Osteoblast (primary cell): ENCODE measurements around the gene PI4KB. TPM values are rescaled to one million over a fixed set of nuclear protein-coding genes. Genes with fewer than 3 reads are reported as not detected.

Experiments used
- DNase-seq: peaks from one replicate; pipeline ENCODE4 v3.0.0; 2011; ENCODE audit warnings: low spot score, mixed read lengths; ENCODE audit not compliant: insufficient read length; ENCODE audit errors: missing footprints
- H2AFZ ChIP-seq: 2 replicates; pipeline ENCODE4 v1.6.0; 2011; ENCODE audit warnings: mild to moderate bottlenecking, low read length
- H3K27ac ChIP-seq: 2 replicates; pipeline ENCODE4 v1.5.1; 2011; ENCODE audit warnings: mild to moderate bottlenecking, low read depth, low read length, moderate library complexity
- H3K27me3 ChIP-seq: 2 replicates; pipeline ENCODE4 v1.6.0; 2012; ENCODE audit warnings: mild to moderate bottlenecking, control low read depth, inconsistent platforms, low read length, moderate library complexity; ENCODE audit not compliant: insufficient read depth
- H3K36me3 ChIP-seq: 2 replicates; pipeline ENCODE4 v1.5.1; 2011; ENCODE audit warnings: mild to moderate bottlenecking, low read length, control low read depth, moderate library complexity; ENCODE audit not compliant: insufficient read depth
- H3K4me1 ChIP-seq: 2 replicates; pipeline ENCODE4 v1.5.1; 2011; ENCODE audit warnings: mild to moderate bottlenecking, low read length, control low read depth, moderate library complexity; ENCODE audit not compliant: insufficient read depth
- H3K4me2 ChIP-seq: 2 replicates; pipeline ENCODE4 v1.6.0; 2011; ENCODE audit warnings: mild to moderate bottlenecking, low read length; ENCODE audit not compliant: insufficient read depth
- H3K4me3 ChIP-seq: fragments of 200-600 bp; sonication (generic); 3 replicates; pipeline ENCODE4 v1.5.1; 2012; ENCODE audit warnings: mild to moderate bottlenecking, low read length, inconsistent platforms; ENCODE audit not compliant: insufficient read depth
- H3K79me2 ChIP-seq: 2 replicates; pipeline ENCODE4 v1.6.0; 2012; ENCODE audit warnings: mild to moderate bottlenecking, low read length, control low read depth, inconsistent platforms; ENCODE audit not compliant: insufficient read depth
- H3K9me3 ChIP-seq: 2 replicates; pipeline ENCODE4 v1.5.1; 2011; ENCODE audit warnings: low read depth, low read length, control low read depth
- H4K20me1 ChIP-seq: 2 replicates; pipeline ENCODE4 v1.6.0; 2012; ENCODE audit warnings: mild to moderate bottlenecking, low read length, control low read depth; ENCODE audit not compliant: insufficient read depth
- CTCF ChIP-seq: IDR thresholded peaks from 2 replicates; pipeline ENCODE4 v1.5.1; 2011; ENCODE audit warnings: mild to moderate bottlenecking, low read depth, low read length, moderate library complexity; ENCODE audit errors: extremely low read depth
- total RNA-seq: library from RNA; depleted of rRNA; stranded (reverse); fragments of >200 nt; gene quantifications from 2 replicates; pipeline ENCODE4 v1.2.3, GENCODE V29; 2012

The PI4KB gene
- total RNA-seq, 1 donor, result 43.8 TPM

- Histone ChIP-seq H4K20me1 (no peaks in the 10 kb centered on the region), H2AFZ (no peak overlapping the region), H3K27ac (no peak overlapping the region), H3K4me1 (peaks cover 24% of the 10 kb centered on the region), H3K79me2 (peaks cover 15% of the 10 kb centered on the region), H3K4me3 (no peak overlapping the region), H3K27me3 (no peaks in the 10 kb centered on the region), H3K4me2 (no peak overlapping the region), H3K36me3 (peaks cover 17% of the 10 kb centered on the region), H3K9me3 (no peaks in the 10 kb centered on the region)
- TF ChIP-seq CTCF, result no peak
- no peak for DNase-seq
These were observed 17.1 kb upstream of the PI4KB start for GRCh38 chr1:151344291-151344690.

DNA sequence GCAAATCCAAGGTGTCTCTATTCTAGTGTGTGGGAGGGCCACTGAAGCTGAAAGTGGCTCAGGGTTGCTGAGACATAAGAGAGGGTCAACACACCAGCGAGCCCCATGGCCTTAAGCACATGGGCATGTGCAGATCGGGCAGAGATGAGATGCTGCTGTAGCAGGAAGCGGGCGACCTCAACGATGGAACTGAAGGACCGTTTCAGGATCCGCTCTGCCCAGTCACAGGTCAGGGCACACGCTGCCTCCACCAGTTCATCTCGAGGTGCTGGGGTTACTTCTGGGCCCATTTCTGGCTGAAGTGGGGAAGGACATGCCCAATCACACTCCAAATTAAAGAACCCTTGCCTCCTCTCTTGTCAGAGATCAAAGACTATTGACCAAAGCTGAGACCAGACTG, 16.4 kb upstream of the PI4KB start:
- H3K4me2 ChIP-seq, result no peak overlapping the region
- no peaks in the 10 kb centered on the region for H4K20me1 ChIP-seq
- no peaks in the 10 kb centered on the region for H3K9me3 ChIP-seq
- no peak overlapping the region for H2AFZ ChIP-seq
- no peak overlapping the region for H3K4me3 ChIP-seq
- H3K4me1 ChIP-seq, result peaks cover 24% of the 10 kb centered on the region
- DNase-seq, result no peak
- peaks cover 17% of the 10 kb centered on the region for H3K36me3 ChIP-seq
- peaks cover 15% of the 10 kb centered on the region for H3K79me2 ChIP-seq
- no peak overlapping the region for H3K27ac ChIP-seq
- TF ChIP-seq CTCF, result no peak
- no peaks in the 10 kb centered on the region for H3K27me3 ChIP-seq

DNA sequence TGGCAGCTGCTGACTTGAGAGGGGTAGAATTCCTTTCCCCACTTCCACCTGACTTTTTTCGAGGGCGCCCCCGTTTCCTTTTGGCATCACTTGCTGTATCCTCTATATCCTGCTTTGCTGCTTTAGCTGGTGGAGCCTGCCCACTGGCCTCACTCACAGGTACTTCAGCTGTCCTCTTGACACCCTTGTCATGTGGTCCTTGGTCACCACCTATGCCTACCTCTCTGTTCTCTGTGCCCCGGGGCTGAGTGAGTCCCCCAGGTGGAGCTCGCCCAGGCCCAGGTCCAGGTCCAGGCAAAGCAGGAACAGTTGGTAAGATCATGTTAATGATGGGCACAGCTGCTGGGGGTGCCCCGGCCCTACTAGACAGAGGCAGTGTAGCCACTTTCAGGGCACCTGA, 15.4 kb upstream of the PI4KB start:
- no peak for DNase-seq
- no peaks in the 10 kb centered on the region for H3K27me3 ChIP-seq
- TF ChIP-seq CTCF, result no peak

DNA sequence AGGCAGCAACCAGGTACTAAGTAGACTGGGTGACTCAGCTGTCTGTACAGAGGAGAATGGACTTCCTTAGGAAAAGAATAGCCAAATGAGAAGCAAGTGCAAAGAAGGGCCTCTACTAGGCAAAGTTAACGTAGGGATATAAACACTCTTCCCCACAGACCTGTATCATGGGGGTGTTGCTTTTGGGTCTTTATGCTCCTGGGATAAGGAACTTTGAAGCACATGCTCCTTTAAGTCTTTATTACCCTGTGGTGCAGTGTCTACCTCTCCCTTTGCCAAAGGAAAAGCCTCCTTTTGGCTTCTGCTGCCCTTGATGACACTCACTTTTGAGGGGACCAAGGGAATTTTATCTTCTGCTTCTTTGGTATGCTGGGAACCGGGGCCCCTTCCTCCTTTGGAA, 14.8 kb upstream of the PI4KB start:
- Histone ChIP-seq H3K4me1 (peaks cover 15% of the 10 kb centered on the region), H3K36me3 (peaks cover 17% of the 10 kb centered on the region), H3K9me3 (no peaks in the 10 kb centered on the region), H3K4me3 (no peak overlapping the region), H3K27me3 (no peaks in the 10 kb centered on the region), H3K27ac (no peak overlapping the region), H4K20me1 (no peaks in the 10 kb centered on the region), H2AFZ (no peak overlapping the region), H3K79me2 (peaks cover 15% of the 10 kb centered on the region), H3K4me2 (no peak overlapping the region)
- TF ChIP-seq CTCF, result no peak
- DNase-seq, result no peak

More for the DNA sequence above, 15.4 kb upstream of the PI4KB start:
- Histone ChIP-seq H3K4me1 (peaks cover 18% of the 10 kb centered on the region), H3K79me2 (peaks cover 15% of the 10 kb centered on the region), H3K27ac (no peak overlapping the region), H4K20me1 (no peaks in the 10 kb centered on the region), H3K4me2 (no peak overlapping the region), H3K9me3 (no peaks in the 10 kb centered on the region), H2AFZ (no peak overlapping the region), H3K36me3 (peaks cover 17% of the 10 kb centered on the region), H3K4me3 (no peak overlapping the region)
